Measurements from ENCODE around the gene CYFIP2. TPM values are rescaled to one million over a fixed set of nuclear protein-coding genes. Genes with fewer than 3 reads are reported as not detected.
A peak's percentile ranks its signal among the peaks of the same experiment; 100 is the strongest.

The CYFIP2 gene
- polyA plus RNA-seq, 1 donor from 2014 or later = 366 TPM

DNA sequence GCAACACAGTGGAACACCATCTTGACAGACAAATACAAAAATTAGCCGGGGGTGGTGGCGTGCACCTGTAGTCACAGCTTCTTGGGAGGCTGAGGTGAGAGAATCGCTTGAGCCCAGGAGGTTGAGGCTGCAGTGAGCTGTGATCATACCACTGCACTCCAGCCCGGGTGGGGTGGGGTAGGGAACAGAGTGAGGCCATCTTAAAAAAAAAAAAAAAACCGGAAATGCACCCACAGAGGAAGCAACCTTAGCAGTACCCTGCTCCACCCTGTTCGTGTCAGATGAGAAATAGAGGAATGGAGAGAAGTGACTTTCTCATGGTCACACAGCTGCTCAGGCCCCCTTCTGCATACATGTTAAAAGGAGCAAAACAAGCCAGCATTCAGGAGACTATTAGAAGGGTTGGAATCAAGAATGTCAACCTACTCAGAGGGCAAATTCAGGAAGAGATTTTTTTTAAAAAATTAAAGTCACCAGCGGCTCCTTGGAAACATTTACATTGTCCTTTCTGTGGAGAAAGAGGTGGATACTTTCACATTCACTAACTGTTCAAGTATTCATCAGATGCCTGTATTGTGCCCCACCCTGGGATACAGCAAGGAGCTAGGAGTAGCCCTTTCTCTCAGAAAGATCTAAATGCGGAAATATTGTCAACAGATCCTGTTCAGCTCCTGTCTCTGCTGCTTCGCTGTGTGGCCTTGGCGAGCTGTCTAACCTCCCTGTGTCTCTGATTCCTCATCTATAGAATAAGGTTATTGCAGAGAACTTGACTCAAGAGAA is 41.0 kb downstream of the CYFIP2 start:
- Mint-ChIP-seq H3K27ac (peak overlapping the region; percentile 74 to 94 (median 92)), H3K36me3 (peaks cover 8% of the 10 kb centered on the region), H3K4me1 (peaks cover 18 to 33% (median 26%) of the 10 kb centered on the region in 3 donors), H3K27me3 (no peaks in the 10 kb centered on the region), H3K4me3 (peak overlapping the region in 3 of 4 donors; percentile 16 to 88 (median 87)), H3K9me3 (no peaks in the 10 kb centered on the region)

DNA sequence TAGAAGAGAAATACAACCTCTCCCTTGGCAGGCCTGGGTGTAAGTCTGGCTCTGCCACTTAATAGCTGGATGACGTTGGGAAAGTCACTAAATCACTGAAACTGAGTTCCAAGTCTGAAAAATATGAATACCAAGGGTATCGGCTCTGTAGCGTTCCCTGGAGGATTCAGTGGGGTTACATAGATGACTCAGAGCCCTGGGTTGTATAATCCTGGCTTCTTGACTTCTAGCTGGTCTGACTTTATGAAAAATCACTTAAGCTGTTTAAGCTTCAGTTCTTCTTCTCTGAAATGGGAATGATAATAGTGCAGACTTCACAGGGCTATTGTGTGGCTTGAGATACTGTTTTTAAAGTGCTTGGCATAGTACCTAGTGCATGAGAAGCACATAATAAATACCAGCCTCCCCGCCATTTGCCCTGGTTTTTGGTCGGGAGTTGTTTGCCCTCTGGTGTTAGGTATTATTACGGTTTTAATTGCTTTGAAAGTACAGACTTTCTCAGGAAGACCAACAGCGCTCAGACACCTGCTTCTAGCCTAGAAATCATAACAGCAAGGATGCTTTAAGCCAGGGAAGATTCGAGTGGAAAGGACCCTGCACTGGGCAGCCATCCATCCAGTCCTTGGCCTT is 43.0 kb downstream of the CYFIP2 start:
- H3K4me1 Mint-ChIP-seq = peaks cover 22 to 36% (median 29%) of the 10 kb centered on the region in 3 donors
- peak overlapping the region in 2 of 4 donors; percentile 60 to 63 for H3K4me3 Mint-ChIP-seq
- peaks cover 8% of the 10 kb centered on the region for H3K36me3 Mint-ChIP-seq
- peak overlapping the region; percentile 74 to 94 (median 88) for H3K27ac Mint-ChIP-seq
- no peaks in the 10 kb centered on the region for H3K9me3 Mint-ChIP-seq
- no peaks in the 10 kb centered on the region for H3K27me3 Mint-ChIP-seq

DNA sequence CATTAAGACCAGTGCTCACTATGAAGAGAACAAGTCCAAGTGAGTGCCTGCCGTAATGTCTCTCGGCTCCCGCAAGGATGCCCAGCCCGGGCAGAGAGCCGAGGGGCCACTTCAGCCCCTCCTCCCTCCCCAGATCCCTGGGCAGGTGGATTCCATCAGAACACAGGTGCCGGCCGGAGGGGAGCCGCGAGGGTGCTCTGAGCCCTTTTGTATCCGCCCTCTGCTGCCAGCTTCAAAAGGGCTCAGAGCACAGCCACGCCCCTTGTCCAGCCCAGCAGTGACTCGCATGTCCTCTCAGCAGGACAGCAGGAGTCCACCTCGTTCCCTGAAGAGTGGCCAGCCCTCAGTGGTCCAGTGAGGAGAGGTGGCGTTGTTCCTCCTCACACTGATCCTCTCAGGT is 43.9 kb downstream of the CYFIP2 start:
- Mint-ChIP-seq H3K4me3 (no peak overlapping the region), H3K27ac (peak overlapping the region in 1 of 3 donors; percentile 88), H3K4me1 (peaks cover 22 to 36% (median 29%) of the 10 kb centered on the region in 3 donors), H3K36me3 (peaks cover 11% of the 10 kb centered on the region), H3K27me3 (no peaks in the 10 kb centered on the region), H3K9me3 (no peaks in the 10 kb centered on the region)

- Mint-ChIP-seq H3K36me3 (peaks cover 11% of the 10 kb centered on the region), H3K4me3 (peak overlapping the region in 1 of 4 donors; percentile 72), H3K4me1 (peaks cover 21 to 26% (median 22%) of the 10 kb centered on the region in 3 donors), H3K27ac (peak overlapping the region in 1 of 3 donors; percentile 30), H3K9me3 (no peaks in the 10 kb centered on the region), H3K27me3 (no peaks in the 10 kb centered on the region)
Observed at GRCh38 chr5:157311595-157311994, 45.7 kb downstream of the CYFIP2 start.

- no peaks in the 10 kb centered on the region for H3K9me3 Mint-ChIP-seq
Observed at GRCh38 chr5:157312492-157312891, 46.6 kb downstream of the CYFIP2 start.

GRCh38 chr5:157322581-157322980 is 56.7 kb downstream of the CYFIP2 start:
- no peak overlapping the region for H3K4me3 Mint-ChIP-seq
- peaks cover 7% of the 10 kb centered on the region for H3K36me3 Mint-ChIP-seq
- peaks cover 1 to 7% (median 1%) of the 10 kb centered on the region in 3 donors for H3K4me1 Mint-ChIP-seq
- no peak overlapping the region for H3K27ac Mint-ChIP-seq
- H3K9me3 Mint-ChIP-seq = no peaks in the 10 kb centered on the region
- H3K27me3 Mint-ChIP-seq = no peaks in the 10 kb centered on the region

More at GRCh38 chr5:157312492-157312891, 46.6 kb downstream of the CYFIP2 start:
- Mint-ChIP-seq H3K4me3 (peak overlapping the region in 2 of 4 donors; percentile 2 to 30), H3K27me3 (no peaks in the 10 kb centered on the region), H3K36me3 (peaks cover 11% of the 10 kb centered on the region), H3K27ac (peak overlapping the region in 2 of 3 donors; percentile 3 to 32), H3K4me1 (peaks cover 14 to 17% (median 16%) of the 10 kb centered on the region in 3 donors)

DNA sequence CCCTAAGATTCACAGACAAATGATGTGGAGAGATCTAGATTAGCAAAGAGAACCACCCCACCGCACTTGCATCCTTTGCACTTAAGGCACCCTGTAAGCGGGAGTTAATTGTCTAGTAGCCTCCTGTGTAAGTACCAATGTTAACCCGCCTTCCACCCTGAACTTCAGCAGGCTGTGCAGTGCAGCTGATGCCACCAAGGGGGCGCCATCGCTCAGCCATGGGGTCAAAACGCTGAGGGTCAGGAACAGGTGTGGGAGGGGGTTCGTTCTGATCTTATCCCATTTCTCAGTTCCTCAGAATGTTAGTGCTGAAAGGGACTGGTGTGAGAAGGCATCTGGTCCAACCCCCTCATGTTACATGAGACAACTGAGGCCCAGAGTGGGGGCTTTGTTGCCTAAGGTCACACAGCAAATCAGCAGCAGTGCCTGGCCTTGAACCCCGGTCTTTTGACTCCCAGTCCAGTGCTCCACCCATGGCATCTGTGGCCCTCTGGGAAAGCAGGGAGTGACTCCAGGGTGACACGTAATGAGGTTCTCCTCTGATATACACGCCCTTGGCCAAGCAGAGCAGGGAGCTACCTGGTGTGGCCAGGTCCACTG is 57.3 kb downstream of the CYFIP2 start:
- Mint-ChIP-seq H3K36me3 (peaks cover 7% of the 10 kb centered on the region), H3K4me1 (peaks cover 4 to 7% (median 4%) of the 10 kb centered on the region in 3 donors)

DNA sequence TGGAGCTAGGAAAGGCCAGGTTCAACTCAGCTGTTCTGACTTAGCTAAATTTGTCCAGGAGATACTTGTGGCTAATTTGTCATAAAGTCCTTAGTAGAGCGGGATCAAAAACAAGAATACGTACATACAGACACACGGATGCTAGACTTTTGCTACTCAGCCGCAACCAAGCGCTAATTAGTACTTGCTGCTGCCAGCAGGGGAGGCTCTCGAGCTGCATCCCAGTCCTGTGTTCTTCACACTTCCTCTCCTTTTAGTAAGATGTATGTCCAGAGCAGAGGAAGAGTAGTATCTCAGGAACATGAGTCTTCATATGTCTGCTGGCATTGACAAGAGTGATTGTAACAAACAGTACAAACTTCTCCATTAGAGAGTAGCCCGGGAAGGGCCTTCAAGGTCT is 58.3 kb downstream of the CYFIP2 start:
- Mint-ChIP-seq H3K4me1 (peaks cover 5 to 10% (median 7%) of the 10 kb centered on the region in 3 donors), H3K36me3 (peaks cover 9% of the 10 kb centered on the region), H3K4me3 (no peak overlapping the region), H3K27me3 (no peaks in the 10 kb centered on the region), H3K27ac (no peak overlapping the region), H3K9me3 (no peaks in the 10 kb centered on the region)

More for the DNA sequence above, 57.3 kb downstream of the CYFIP2 start:
- Mint-ChIP-seq H3K4me3 (no peak overlapping the region), H3K27me3 (no peaks in the 10 kb centered on the region), H3K27ac (peak overlapping the region in 1 of 3 donors; percentile 70), H3K9me3 (no peaks in the 10 kb centered on the region)

DNA sequence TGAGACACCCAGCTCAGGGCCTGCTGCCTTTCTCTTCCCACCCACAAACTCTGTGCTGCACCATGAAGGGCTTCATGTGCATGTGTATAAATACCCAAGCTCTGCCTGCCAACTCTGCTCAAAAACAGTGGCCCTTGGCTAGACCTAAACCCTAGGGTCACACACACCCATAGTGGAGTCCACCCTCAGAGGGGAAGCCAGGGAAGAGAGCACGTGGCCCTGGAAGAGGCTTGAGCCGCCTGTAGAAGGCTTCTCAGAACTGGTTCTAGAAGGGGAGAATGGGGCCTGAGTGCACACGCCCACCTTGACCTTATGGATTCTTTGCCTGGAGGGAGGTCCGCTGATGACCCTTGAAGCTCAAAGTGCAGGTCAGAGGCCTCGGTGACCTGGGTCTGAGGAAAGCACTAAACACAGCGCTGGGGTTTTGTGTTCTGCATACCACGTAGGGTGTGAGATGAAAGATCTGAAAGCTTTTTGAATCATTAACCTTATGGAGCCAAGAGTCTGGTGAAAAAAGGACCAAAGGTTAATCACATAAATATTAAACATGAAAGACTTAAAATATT is 60.6 kb downstream of the CYFIP2 start:
- no peaks in the 10 kb centered on the region for H3K9me3 Mint-ChIP-seq
- no peak overlapping the region for H3K4me3 Mint-ChIP-seq
- H3K36me3 Mint-ChIP-seq = peaks cover 7% of the 10 kb centered on the region
- H3K4me1 Mint-ChIP-seq = peaks cover 7 to 10% (median 10%) of the 10 kb centered on the region in 3 donors
- H3K27ac Mint-ChIP-seq = no peak overlapping the region
- H3K27me3 Mint-ChIP-seq = no peaks in the 10 kb centered on the region

- H3K36me3 Mint-ChIP-seq = peaks cover 7% of the 10 kb centered on the region
- no peaks in the 10 kb centered on the region for H3K9me3 Mint-ChIP-seq
- no peaks in the 10 kb centered on the region for H3K27me3 Mint-ChIP-seq
- no peak overlapping the region for H3K4me3 Mint-ChIP-seq
- H3K4me1 Mint-ChIP-seq = peaks cover 7 to 10% (median 10%) of the 10 kb centered on the region in 3 donors
- peak overlapping the region in 1 of 3 donors; percentile 46 for H3K27ac Mint-ChIP-seq
Observed at GRCh38 chr5:157327771-157328170, 61.8 kb downstream of the CYFIP2 start.

DNA sequence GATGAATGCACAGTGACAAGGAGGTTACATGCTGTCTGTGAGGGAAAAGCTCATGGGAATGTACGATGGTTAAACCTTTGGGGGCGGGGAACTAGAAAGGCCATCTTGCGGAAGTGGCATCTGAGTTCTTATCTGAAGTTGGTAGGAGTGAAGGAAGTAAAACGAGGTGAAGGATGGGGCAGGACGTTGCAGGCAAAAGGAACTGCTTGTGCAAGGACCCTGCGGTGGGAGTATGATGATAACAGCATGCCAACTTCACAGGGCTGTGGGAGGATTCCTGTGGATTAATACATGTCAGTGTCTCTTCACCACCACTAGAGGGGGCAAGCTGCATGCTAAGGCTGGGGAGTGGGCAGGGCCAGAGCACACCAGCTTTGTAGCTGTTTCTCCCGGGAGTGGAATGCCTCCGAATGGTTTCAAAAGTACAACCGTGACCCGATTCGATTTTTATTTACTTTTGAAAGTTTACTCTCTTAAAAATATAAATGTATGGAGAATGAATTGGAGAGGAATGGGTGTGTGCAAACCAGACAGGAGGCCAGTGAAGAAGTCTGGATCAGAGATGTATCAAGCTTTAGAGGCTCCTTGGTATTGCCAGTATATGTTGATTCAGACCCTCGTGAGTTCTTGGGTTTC is 62.5 kb downstream of the CYFIP2 start:
- no peak overlapping the region for H3K4me3 Mint-ChIP-seq
- H3K9me3 Mint-ChIP-seq = no peaks in the 10 kb centered on the region
- H3K36me3 Mint-ChIP-seq = peaks cover 7% of the 10 kb centered on the region
- H3K4me1 Mint-ChIP-seq = peaks cover 7 to 10% (median 10%) of the 10 kb centered on the region in 3 donors
- peak overlapping the region; percentile 23 to 71 (median 39) for H3K27ac Mint-ChIP-seq
- no peaks in the 10 kb centered on the region for H3K27me3 Mint-ChIP-seq

GRCh38 chr5:157331807-157332206 is 65.9 kb downstream of the CYFIP2 start:
- Mint-ChIP-seq H3K4me3 (no peak overlapping the region), H3K9me3 (no peaks in the 10 kb centered on the region), H3K27ac (peak overlapping the region in 1 of 3 donors; percentile 40), H3K36me3 (peaks cover 2% of the 10 kb centered on the region), H3K27me3 (no peaks in the 10 kb centered on the region), H3K4me1 (peaks cover 7 to 10% (median 10%) of the 10 kb centered on the region in 3 donors)

DNA sequence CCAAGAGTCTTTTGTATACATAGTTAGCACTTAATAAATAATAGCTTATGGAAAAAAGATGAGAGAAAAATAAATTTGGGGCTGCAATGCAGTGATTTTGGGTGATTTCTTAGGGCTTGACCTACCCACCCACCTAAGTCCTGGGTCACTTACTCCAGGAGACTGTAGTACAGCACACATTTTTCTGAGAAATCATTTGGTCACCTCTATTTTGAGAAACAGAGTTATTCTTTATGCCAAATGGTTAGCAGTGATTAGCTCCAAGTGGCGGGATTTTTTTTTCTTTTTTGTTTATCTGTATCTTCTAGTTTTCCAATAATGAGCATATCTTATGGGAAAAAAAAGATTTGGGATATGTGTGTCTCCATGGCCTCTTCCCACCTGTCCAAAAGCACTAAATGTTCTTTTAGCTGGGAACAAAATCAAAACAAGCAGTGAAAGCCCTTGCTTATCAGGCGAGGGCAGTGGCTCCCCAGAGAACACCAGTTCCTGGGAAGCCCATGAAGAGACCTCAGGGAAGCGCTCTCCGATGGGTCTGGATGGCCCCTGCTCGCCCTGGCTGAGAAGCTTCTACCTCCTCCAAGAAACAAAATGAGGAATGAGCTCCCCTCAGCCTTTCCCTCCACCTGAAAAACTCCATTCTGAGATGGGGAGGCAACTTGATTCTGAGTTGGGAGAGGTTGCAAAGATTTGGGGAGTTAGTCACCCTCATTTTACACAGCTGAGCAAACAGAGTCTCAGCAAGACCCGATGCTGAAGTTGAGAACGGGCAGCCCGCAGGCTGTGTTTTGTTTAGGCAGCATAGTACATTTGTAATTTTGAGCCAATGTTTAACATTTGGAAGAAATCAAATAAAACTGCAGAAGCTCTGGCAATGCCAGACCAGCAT is 69.9 kb downstream of the CYFIP2 start:
- Mint-ChIP-seq H3K9me3 (no peaks in the 10 kb centered on the region), H3K27me3 (no peaks in the 10 kb centered on the region), H3K4me1 (no peaks in the 10 kb centered on the region), H3K27ac (peak overlapping the region in 1 of 3 donors; percentile 73), H3K4me3 (no peak overlapping the region), H3K36me3 (peaks cover 2% of the 10 kb centered on the region)

DNA sequence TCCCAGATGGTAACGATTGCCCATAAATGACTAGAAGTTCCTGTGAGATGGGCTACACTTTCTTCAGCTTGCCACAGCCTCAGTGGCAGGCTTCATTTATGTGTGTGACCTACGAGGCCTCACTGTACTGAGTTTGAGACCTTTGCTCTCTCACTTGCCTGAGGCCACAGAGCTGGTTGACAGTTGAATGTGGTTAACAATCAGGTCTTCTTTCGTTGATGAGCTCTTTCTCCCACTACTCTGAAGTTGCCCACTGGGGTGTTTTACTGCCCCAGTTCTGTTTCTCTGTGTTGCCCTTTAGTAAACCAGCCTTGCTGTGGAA is 70.5 kb downstream of the CYFIP2 start:
- no peaks in the 10 kb centered on the region for H3K9me3 Mint-ChIP-seq
- H3K27ac Mint-ChIP-seq = no peak overlapping the region
- no peak overlapping the region for H3K4me3 Mint-ChIP-seq
- H3K4me1 Mint-ChIP-seq = no peaks in the 10 kb centered on the region
- no peaks in the 10 kb centered on the region for H3K27me3 Mint-ChIP-seq
- peaks cover 2% of the 10 kb centered on the region for H3K36me3 Mint-ChIP-seq

Data from IgD-negative memory B cell (primary cell).